Measurements from ENCODE around the gene UCHL5.
"Not testable (repeated sequence)": the region's sequence is repeated elsewhere in the genome, so short reads cannot be mapped to it uniquely, and the experiment has no call there.

UCHL5 gene

DNA sequence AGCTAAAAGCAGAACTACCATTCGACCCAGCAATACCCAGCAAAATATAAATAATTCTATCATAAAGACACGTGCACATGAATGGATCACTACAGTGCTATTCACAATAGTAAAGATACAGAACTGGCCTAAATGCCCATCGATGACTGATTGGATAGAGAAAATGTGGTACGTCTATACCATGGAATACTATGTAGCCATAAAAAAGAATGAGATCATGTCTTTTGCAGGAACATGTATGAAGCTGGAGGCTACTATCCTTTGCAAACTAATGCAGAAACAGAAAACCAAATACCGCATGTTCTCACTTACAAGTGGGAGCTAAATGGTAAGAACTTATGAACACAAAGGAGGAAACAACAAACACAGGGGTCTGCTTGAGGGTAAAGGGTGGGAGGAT lies 53.4 kb downstream of the UCHL5 start:
- H3K9ac ChIP-seq (ENCODE audit: low read depth, low read length), result no peak overlapping the region
- no peaks in the 10 kb centered on the region for H3K4me1 ChIP-seq (ENCODE audit: insufficient read depth, low read length)
- H3K4me3 ChIP-seq (ENCODE audit: low read length), result no peak overlapping the region
- H3K36me3 ChIP-seq (ENCODE audit: insufficient read depth, low read length), result no peaks in the 10 kb centered on the region
- no peaks in the 10 kb centered on the region for H3K27me3 ChIP-seq (ENCODE audit: insufficient read depth, low read length)
- no peak overlapping the region for H3K27ac ChIP-seq (ENCODE audit: low read depth, low read length)
- peaks cover 4% of the 10 kb centered on the region; the same call in 1 of the 2 replicates for H3K9me3 ChIP-seq (ENCODE audit: insufficient read depth, low read depth, low read length)
- WGBS, result 97% methylated on average over 5 of the region's 5 CpGs

DNA sequence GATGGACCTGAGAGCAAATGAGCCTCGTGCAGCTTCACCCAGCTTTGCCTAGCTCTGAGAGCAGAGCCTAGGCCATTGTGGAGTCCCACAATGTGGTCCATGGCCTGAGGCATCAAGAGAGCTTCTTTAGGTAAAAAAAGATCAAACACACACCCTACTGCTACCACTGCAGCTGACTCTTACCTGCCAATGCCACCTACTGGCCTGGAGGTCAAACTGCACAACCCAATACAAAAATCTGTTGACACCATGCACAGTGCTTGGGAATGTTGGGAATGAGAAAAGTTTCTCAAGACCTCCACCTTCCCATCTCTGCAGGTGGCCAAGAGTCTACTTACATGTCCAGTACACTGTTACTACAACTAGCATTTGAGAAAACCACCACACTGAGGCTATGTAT lies 60.6 kb downstream of the UCHL5 start:
- Histone ChIP-seq H3K9ac (ENCODE audit: low read depth, low read length) (no peak overlapping the region), H3K4me1 (ENCODE audit: insufficient read depth, low read length) (no peaks in the 10 kb centered on the region), H3K27me3 (ENCODE audit: insufficient read depth, low read length) (no peaks in the 10 kb centered on the region), H3K9me3 (ENCODE audit: insufficient read depth, low read depth, low read length) (peaks cover 6% of the 10 kb centered on the region; the same call in 1 of the 2 replicates), H3K27ac (ENCODE audit: low read depth, low read length) (no peak overlapping the region), H3K4me3 (ENCODE audit: low read length) (no peak overlapping the region), H3K36me3 (ENCODE audit: insufficient read depth, low read length) (peaks cover 8% of the 10 kb centered on the region)
- WGBS, result 95% methylated on average over 1 of the region's 1 CpG

DNA sequence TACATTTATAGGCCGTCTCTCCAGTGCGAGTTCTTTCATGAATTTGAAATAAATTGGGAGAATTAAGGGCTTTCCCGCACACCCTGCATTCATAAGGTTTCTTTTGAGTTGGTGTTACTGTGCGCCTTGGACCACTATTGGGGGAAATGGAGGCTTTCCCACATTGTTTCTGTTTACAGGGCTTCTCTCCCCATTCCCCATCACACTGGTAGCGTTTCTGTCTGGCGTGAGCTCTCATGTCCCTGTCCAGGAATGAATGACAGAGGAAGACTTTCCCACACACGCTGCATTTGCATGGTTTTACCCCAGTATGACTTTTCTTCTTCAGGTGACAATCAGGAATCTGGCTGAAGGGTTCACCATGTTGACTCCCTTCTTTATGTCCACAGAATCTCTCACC lies 65.0 kb downstream of the UCHL5 start:
- Histone ChIP-seq H3K9me3 (ENCODE audit: insufficient read depth, low read depth, low read length) (peaks cover 6% of the 10 kb centered on the region; the same call in 1 of the 2 replicates), H3K4me1 (ENCODE audit: insufficient read depth, low read length) (no peaks in the 10 kb centered on the region), H3K27ac (ENCODE audit: low read depth, low read length) (no peak overlapping the region), H3K36me3 (ENCODE audit: insufficient read depth, low read length) (peaks cover 8% of the 10 kb centered on the region), H3K4me3 (ENCODE audit: low read length) (no peak overlapping the region), H3K9ac (ENCODE audit: low read depth, low read length) (no peak overlapping the region), H3K27me3 (ENCODE audit: insufficient read depth, low read length) (no peaks in the 10 kb centered on the region)
- WGBS, result 95% methylated on average over 7 of the region's 7 CpGs

DNA sequence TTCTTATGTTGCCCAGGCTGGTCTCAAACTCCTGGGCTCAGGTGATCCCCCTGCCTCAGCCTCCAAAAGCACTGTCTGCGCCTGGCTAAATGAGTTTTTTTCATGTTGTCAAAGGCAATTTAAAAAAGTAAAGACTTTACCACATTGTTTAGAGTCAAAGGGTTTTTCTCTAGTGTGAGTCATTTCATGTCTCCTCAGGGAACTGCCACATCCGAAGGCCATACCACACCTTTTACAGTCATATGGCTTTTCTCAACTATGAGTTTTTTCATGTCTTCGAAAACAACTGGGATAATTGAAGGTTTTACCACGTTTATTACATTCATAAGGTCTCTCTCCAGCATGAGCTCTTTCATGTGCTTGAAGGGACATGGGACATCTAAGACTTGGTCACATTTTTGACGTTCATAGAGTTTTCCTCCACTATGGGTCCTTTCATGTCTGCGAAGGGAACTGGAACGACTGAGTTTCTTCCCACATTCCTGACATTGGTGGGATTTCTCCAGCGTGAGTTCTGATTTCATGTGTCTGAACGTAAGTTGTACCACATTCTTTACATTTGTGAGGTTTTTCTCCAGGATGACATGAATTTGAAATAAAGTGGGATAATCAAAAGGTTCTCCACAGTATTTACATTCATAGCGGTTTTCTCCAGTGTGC lies 65.6 kb downstream of the UCHL5 start:
- Histone ChIP-seq H3K4me1 (ENCODE audit: insufficient read depth, low read length) (no peaks in the 10 kb centered on the region), H3K27me3 (ENCODE audit: insufficient read depth, low read length) (no peaks in the 10 kb centered on the region), H3K9me3 (ENCODE audit: insufficient read depth, low read depth, low read length) (peaks cover 6% of the 10 kb centered on the region; the same call in 1 of the 2 replicates), H3K36me3 (ENCODE audit: insufficient read depth, low read length) (peaks cover 8% of the 10 kb centered on the region), H3K27ac (ENCODE audit: low read depth, low read length) (no peak overlapping the region), H3K9ac (ENCODE audit: low read depth, low read length) (no peak overlapping the region), H3K4me3 (ENCODE audit: low read length) (no peak overlapping the region)
- WGBS, result 90% methylated on average over 10 of the region's 10 CpGs

DNA sequence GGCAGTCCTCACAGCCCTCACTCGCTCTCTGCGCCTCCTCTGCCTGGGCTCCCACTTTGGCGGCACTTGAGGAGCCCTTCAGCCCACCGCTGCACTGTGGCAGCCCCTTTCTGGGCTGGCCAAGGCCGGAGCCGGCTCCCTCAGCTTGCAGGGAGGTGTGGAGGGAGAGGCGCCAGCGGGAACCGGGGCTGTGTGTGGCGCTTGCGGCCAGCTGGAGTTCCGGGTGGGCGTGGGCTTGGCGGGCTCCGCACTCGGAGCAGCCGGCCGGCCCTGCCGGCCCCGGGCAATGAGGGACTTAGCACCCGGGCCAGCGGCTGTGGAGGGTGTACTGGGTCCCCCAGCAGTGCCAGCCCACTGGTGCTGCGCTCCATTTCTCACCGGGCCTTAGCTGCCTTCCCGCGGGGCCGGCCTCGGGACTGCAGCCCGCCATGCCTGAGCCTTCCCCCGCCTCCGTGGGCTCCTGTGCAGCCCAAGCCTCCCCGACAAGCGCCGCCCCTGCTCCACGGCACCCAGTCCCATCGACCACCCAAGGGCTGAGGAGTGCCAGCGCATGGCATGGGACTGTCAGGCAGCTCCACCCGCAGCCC lies 72.3 kb downstream of the UCHL5 start:
- H3K4me1 ChIP-seq (ENCODE audit: insufficient read depth, low read length); H3K9me3 ChIP-seq (ENCODE audit: insufficient read depth, low read depth, low read length); H3K27me3 ChIP-seq (ENCODE audit: insufficient read depth, low read length); H3K4me3 ChIP-seq (ENCODE audit: low read length); H3K36me3 ChIP-seq (ENCODE audit: insufficient read depth, low read length); H3K9ac ChIP-seq (ENCODE audit: low read depth, low read length); H3K27ac ChIP-seq (ENCODE audit: low read depth, low read length): not testable (repeated sequence)
- 96% methylated on average over 38 of the region's 38 CpGs for WGBS

DNA sequence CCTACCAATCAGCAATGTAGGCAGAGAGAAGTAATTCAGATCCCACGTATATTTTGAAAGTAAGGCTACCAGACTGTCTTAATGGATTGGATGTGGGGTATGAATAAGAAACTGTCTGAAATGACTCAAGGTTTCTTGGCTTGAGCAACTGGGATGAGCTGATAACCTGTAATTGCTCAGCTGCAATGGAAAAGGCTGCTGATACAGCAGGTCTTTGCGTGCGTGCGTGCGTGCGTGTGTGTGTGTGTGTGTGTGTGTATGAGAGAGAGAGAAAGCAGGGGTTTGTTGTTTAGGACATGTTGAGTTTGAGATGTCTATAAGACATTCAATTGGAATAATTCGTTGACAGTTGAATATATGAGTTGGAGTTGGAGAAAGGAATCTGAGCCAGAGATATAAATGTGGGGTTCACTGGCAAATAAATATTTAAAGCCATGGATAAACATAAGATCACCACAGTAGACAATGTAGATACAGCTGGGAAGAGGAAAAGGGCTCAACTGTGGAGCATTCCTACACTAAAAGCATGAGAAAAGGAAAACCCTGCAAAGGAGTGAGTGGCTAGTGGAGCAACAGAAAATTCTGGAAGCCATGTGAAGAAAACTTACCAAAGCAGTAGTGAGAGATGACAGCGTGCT lies 72.9 kb downstream of the UCHL5 start:
- H3K9me3 ChIP-seq (ENCODE audit: insufficient read depth, low read depth, low read length), result no peaks in the 10 kb centered on the region
- H3K27me3 ChIP-seq (ENCODE audit: insufficient read depth, low read length), result no peaks in the 10 kb centered on the region
- no peaks in the 10 kb centered on the region for H3K36me3 ChIP-seq (ENCODE audit: insufficient read depth, low read length)
- H3K4me3 ChIP-seq (ENCODE audit: low read length), result no peak overlapping the region
- H3K27ac ChIP-seq (ENCODE audit: low read depth, low read length), result no peak overlapping the region
- no peak overlapping the region for H3K9ac ChIP-seq (ENCODE audit: low read depth, low read length)
- H3K4me1 ChIP-seq (ENCODE audit: insufficient read depth, low read length), result peaks cover 6% of the 10 kb centered on the region
- 93% methylated on average over 8 of the region's 8 CpGs for WGBS

DNA sequence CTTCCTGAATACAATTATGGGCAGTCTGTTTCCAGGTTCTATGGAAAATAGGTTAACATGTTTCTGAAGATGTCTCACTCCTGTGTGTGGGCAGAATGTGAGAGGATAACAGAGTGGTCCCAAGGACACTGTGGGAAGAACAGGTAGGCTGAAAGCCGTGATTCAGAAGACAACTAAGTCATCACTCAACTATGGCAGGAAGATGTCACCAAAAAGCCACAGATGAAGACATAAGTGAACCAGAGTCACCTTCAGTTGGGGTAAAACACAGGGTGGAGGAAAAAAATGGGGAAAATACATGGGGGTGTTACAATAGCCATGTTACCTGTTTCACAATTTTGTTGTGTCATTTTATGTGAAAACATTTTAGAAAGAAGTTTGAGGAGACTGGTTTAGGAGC lies 75.1 kb downstream of the UCHL5 start:
- no peaks in the 10 kb centered on the region for H3K27me3 ChIP-seq (ENCODE audit: insufficient read depth, low read length)
- WGBS, result 79% methylated on average over 1 of the region's 1 CpG
- no peak overlapping the region for H3K4me3 ChIP-seq (ENCODE audit: low read length)
- H3K4me1 ChIP-seq (ENCODE audit: insufficient read depth, low read length), result peaks cover 6% of the 10 kb centered on the region
- no peaks in the 10 kb centered on the region for H3K36me3 ChIP-seq (ENCODE audit: insufficient read depth, low read length)
- no peak overlapping the region for H3K27ac ChIP-seq (ENCODE audit: low read depth, low read length)
- H3K9me3 ChIP-seq (ENCODE audit: insufficient read depth, low read depth, low read length), result no peaks in the 10 kb centered on the region
- H3K9ac ChIP-seq (ENCODE audit: low read depth, low read length), result no peak overlapping the region

DNA sequence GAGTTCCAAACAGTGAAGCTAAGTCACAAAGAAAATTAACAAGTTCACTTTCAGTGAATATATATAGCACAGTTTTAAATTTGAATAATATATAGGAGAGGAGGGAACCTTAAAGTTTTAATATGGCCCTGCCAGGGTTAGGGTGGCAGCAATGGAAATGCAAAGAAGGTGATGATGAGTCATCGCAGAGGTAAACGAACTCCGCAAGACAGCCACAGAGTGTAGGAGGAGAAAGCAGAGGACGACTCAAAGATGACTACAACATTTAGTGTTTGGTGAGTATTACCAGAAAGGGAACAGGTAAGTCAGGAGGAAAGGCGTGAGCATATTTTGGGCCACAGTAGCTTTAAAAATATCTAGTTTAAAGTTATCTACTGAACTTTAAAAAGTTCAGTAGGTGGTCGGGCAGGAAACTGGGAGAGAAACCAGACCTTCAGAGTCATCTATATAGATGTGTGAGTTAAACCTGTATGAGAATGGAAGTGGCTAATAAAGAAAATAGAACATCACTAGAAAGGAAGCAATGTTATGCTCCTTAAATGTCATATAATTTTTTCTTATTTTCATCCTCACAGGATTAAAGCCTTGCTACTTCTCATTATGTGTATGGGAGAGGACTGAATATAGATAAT lies 75.7 kb downstream of the UCHL5 start:
- Histone ChIP-seq H3K9me3 (ENCODE audit: insufficient read depth, low read depth, low read length) (no peaks in the 10 kb centered on the region), H3K4me1 (ENCODE audit: insufficient read depth, low read length) (peaks cover 6% of the 10 kb centered on the region), H3K27me3 (ENCODE audit: insufficient read depth, low read length) (no peaks in the 10 kb centered on the region), H3K27ac (ENCODE audit: low read depth, low read length) (no peak overlapping the region), H3K36me3 (ENCODE audit: insufficient read depth, low read length) (no peaks in the 10 kb centered on the region), H3K4me3 (ENCODE audit: low read length) (no peak overlapping the region), H3K9ac (ENCODE audit: low read depth, low read length) (no peak overlapping the region)
- 58% methylated on average over 6 of the region's 6 CpGs for WGBS

DNA sequence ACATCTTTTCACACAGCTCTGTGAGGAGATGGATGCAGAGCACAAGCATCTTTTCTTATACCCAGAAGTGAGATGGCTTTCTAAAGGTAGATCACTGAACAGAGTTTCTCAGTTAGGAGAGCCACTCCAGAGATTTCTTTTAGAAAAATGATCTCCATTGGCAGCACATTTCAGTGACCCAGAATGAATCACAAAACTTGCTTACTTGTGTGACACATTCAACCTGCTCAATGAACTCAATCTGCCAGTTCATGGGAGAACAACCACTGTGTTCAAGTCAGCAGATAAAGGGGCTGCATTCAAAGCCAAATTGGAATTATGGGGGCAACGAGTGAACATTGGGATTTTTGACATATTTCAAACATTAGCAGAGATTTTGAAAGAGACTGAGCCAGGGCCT lies 78.3 kb downstream of the UCHL5 start:
- Histone ChIP-seq H3K27ac (ENCODE audit: low read depth, low read length) (no peak overlapping the region), H3K9ac (ENCODE audit: low read depth, low read length) (no peak overlapping the region), H3K4me1 (ENCODE audit: insufficient read depth, low read length) (peaks cover 13% of the 10 kb centered on the region), H3K9me3 (ENCODE audit: insufficient read depth, low read depth, low read length) (no peaks in the 10 kb centered on the region), H3K27me3 (ENCODE audit: insufficient read depth, low read length) (no peaks in the 10 kb centered on the region), H3K4me3 (ENCODE audit: low read length) (no peak overlapping the region), H3K36me3 (ENCODE audit: insufficient read depth, low read length) (no peaks in the 10 kb centered on the region)
- 83% methylated on average over 1 of the region's 1 CpG for WGBS

DNA sequence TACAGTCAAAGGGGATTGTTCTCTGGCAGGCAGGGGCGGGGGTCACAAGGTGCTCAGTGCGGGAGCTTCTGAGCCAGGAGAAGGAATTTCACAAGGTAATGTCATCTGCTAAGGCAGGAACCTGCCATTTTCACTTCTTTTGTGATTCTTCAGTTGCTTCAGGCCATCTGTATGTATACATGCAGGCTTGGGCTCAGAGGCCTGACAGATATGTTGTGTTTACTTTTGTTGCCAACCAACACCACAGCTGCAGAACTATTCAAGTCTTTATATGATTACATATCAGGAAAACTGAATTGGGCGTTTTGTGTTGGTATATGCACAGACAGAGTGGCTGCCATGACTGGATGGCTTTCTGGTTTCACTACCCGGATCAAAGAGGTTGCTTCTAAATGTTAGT lies 78.8 kb downstream of the UCHL5 start:
- H3K27ac ChIP-seq (ENCODE audit: low read depth, low read length); H3K9ac ChIP-seq (ENCODE audit: low read depth, low read length); H3K4me3 ChIP-seq (ENCODE audit: low read length); H3K27me3 ChIP-seq (ENCODE audit: insufficient read depth, low read length); H3K9me3 ChIP-seq (ENCODE audit: insufficient read depth, low read depth, low read length); H3K36me3 ChIP-seq (ENCODE audit: insufficient read depth, low read length): not testable (repeated sequence)
- 92% methylated on average over 4 of the region's 4 CpGs for WGBS
- H3K4me1 ChIP-seq (ENCODE audit: insufficient read depth, low read length), result peaks cover 13% of the 10 kb centered on the region

DNA sequence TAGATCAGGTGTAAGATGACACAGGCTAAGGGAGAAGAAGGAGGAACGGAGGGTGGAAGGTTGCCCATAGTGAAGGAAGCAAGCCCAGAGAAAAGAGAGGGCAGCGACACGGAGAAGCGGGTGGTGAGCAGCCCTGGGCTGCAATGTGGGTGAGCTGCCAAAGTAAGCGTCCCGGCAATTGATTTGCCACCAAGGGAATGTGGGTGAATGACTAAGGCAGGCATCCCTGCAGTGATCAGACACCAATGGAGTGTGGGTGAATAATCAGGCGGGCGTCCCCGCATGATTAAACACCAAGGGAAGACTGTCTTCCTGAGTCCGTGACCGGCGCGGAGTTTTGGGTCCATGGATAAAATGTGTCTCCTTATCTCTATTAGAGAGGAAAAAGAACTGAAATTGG lies 79.6 kb downstream of the UCHL5 start:
- H3K4me1 ChIP-seq (ENCODE audit: insufficient read depth, low read length), result peaks cover 13% of the 10 kb centered on the region
- H3K9ac ChIP-seq (ENCODE audit: low read depth, low read length), result no peak overlapping the region
- no peaks in the 10 kb centered on the region for H3K36me3 ChIP-seq (ENCODE audit: insufficient read depth, low read length)
- 96% methylated on average over 13 of the region's 13 CpGs for WGBS
- H3K9me3 ChIP-seq (ENCODE audit: insufficient read depth, low read depth, low read length), result no peaks in the 10 kb centered on the region
- no peaks in the 10 kb centered on the region for H3K27me3 ChIP-seq (ENCODE audit: insufficient read depth, low read length)
- no peak overlapping the region for H3K4me3 ChIP-seq (ENCODE audit: low read length)
- H3K27ac ChIP-seq (ENCODE audit: low read depth, low read length), result no peak overlapping the region

All from HUES64 (cell line).